ENCODE results near the gene PTGDR2. TPM values are rescaled to one million over a fixed set of nuclear protein-coding genes. Genes with fewer than 3 reads are reported as not detected.

Gene PTGDR2
- total RNA-seq, 1 donor from 2014 or later: not detected

- H3K4me3 ChIP-seq (ENCODE audit: low read depth, low read length): no peak overlapping the region
- no peak for DNase-seq (ENCODE audit: low read depth)
- peaks cover 6% of the 10 kb centered on the region for H3K36me3 ChIP-seq (ENCODE audit: control insufficient read depth, insufficient read depth, low read length)
- no peaks in the 10 kb centered on the region for H3K27me3 ChIP-seq (ENCODE audit: control insufficient read depth, insufficient read depth, low read length)
- TF ChIP-seq CTCF (IDR thresholded peaks at IDR 0.05; ENCODE audit: insufficient read depth, low read length, severe bottlenecking): no peak
- FAIRE-seq: no peak
Observed at GRCh38 chr11:60878245-60879101, 22.7 kb upstream of the PTGDR2 start.

GRCh38 chr11:60876168-60876485 is 20.4 kb upstream of the PTGDR2 start:
- Histone ChIP-seq H3K4me3 (ENCODE audit: low read depth, low read length) (no peak overlapping the region), H3K27me3 (ENCODE audit: control insufficient read depth, insufficient read depth, low read length) (no peaks in the 10 kb centered on the region), H3K36me3 (ENCODE audit: control insufficient read depth, insufficient read depth, low read length) (peaks cover 6% of the 10 kb centered on the region)
- DNase-seq (ENCODE audit: low read depth): no peak
- TF ChIP-seq CTCF (IDR thresholded peaks at IDR 0.05; ENCODE audit: insufficient read depth, low read length, severe bottlenecking): no peak
- FAIRE-seq: no peak

GRCh38 chr11:60875366-60876167 is 19.8 kb upstream of the PTGDR2 start:
- Histone ChIP-seq H3K27me3 (ENCODE audit: control insufficient read depth, insufficient read depth, low read length) (no peaks in the 10 kb centered on the region), H3K4me3 (ENCODE audit: low read depth, low read length) (no peak overlapping the region), H3K36me3 (ENCODE audit: control insufficient read depth, insufficient read depth, low read length) (peaks cover 4% of the 10 kb centered on the region)
- DNase-seq (ENCODE audit: low read depth): no peak
- no peak for FAIRE-seq
- no peak for TF ChIP-seq CTCF (IDR thresholded peaks at IDR 0.05; ENCODE audit: insufficient read depth, low read length, severe bottlenecking)

DNA sequence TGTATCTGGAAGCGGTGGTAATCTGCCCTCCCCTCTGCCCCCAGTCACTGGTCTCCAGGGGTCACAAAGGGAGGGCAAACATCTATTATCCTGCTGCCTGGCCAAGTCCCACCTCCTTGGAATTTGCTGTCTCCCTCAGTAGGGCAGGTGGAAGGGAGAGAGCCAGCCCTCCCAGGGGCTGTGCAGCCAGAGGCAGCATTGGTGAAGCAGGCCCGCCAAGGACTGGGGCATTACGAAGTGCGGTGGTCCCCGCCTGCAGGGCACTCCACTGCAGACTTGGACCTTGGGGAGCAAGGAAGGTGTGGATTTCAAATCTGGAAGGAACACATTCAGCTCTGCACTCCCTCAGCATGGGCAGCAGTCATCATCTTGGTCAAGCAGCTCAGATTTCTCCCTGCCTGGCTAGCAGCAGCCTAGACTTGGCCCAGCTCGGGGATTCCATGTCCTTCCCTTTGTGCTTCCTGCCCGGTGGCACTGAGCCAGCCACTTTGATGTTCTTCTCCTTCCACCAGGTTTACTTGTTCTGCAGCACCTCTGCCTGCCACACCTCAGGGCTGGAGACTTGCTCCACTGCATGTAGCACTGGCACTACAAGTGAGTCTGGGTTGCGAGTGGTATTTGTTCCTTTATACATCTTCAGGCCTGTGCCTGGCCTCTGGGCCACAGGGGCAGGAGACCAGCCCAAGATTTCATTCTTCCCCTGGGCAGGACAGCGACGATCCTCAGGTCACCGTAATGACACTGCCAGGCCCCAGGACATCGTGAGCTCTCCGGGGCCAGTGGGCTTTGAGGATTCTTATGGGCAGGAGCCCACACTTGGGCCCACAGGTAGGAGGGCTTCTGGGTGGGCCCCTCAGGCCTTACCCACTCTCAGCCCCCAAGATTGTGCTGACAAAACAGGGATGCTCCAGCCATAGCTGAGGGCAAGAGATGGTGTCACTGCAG is 18.9 kb upstream of the PTGDR2 start:
- H3K4me3 ChIP-seq (ENCODE audit: low read depth, low read length): no peak overlapping the region
- no peak for FAIRE-seq
- peaks cover 2% of the 10 kb centered on the region for H3K36me3 ChIP-seq (ENCODE audit: control insufficient read depth, insufficient read depth, low read length)
- DNase-seq (ENCODE audit: low read depth): no peak
- no peak for TF ChIP-seq CTCF (IDR thresholded peaks at IDR 0.05; ENCODE audit: insufficient read depth, low read length, severe bottlenecking)
- H3K27me3 ChIP-seq (ENCODE audit: control insufficient read depth, insufficient read depth, low read length): no peaks in the 10 kb centered on the region

DNA sequence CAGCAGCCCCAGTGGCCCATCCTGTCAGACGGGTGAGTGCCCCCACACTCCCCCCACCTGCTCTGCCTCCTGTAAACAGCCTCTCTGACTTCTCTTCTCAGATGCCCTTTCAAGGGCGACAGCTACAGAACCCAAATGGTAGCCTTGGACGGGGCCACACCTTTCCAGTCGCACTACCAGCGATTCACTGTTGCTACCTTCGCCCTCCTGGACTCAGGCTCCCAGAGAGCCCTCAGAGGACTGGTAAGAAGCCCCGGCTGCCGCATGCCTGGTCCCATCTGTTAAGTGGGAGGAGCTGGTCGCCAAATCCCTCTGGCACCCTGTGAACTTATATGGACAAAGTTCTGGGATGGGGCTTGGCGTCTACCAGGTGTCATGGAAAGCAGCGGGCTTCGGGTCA is 17.8 kb upstream of the PTGDR2 start:
- no peak for TF ChIP-seq CTCF (IDR thresholded peaks at IDR 0.05; ENCODE audit: insufficient read depth, low read length, severe bottlenecking)
- Histone ChIP-seq H3K36me3 (ENCODE audit: control insufficient read depth, insufficient read depth, low read length) (no peaks in the 10 kb centered on the region), H3K4me3 (ENCODE audit: low read depth, low read length) (no peak overlapping the region), H3K27me3 (ENCODE audit: control insufficient read depth, insufficient read depth, low read length) (no peaks in the 10 kb centered on the region)
- DNase-seq (ENCODE audit: low read depth): no peak
- FAIRE-seq: no peak
